Cortex of kidney (tissue), 1 donor: ENCODE results near the gene TNFSF12.

Experiments used
- DNase-seq: peaks from one replicate; lab custom pipeline; 2025; lab: John Stamatoyannopoulos, UW

Gene TNFSF12

DNA sequence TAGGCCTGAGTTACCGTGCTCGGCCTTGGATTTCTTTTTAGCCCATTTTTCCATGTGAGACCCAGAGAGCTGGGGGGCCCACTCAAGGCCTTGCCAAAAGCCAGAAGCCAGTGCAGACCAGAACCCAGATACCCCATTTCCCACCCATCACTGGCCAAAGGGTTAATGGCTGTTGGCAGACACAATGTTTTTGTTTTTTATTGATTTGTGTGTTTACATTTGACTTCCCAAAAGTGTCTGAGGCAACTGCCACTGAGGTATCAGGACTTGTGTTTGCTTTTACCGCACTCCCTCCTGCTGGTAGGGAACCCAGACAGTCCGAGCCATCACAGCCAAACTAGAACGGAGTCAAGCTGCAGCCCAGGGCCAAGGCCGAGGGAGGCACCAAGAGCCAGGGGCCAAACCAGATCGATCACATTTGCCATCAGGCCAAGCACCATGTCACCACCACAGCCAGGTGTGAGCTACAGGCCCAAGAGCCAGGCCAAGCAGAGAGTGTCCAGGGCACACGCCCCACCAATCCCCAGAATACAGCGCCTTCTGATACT is 7.7 kb upstream of the TNFSF12 start:
- no peak for DNase-seq

DNA sequence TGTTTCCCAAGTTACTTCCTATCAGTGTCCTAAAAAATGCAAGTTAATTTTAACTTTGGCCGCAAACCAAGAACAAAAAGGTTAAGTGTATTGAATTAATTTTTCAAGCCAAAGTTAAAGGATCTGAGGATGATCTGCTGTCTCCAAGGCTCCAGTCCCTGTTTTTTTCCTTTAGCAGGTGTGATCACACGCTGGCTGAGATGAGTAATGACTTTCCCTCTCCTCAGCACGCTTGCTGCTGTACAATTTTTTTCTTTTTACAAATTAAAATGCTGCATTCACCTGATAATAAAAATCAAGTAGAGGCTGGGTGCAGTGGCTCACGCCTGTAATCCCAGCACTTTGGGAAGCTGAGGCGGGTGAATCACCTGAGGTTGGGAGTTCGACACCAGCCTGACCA is 3.9 kb upstream of the TNFSF12 start:
- DNase-seq = no peak

GRCh38 chr17:7549401-7550055 is 670 bp downstream of the TNFSF12 start:
- DNase-seq = no peak

- DNase-seq = no peak
Measured at GRCh38 chr17:7550344-7550743, 1.5 kb downstream of the TNFSF12 start.

DNA sequence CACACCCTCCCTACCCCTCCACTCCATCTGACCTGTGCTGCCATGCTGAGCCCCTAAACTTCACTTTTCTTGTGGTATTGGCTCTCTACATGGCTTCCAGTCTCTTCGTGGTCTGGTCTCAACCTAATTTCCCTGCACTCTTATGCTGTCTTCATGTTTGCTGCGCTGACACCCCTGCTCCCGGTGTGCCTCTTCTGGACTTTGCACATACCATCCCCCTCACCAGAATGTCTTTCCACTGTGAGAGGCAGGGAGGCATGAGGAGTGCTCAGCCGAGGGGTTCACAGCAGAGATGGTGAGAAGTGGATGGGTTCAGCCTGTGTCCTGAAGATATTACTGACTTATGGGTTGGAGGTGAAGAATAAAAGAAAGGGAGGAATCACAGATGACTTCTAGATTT is 2.5 kb downstream of the TNFSF12 start:
- DNase-seq = no peak

- DNase-seq = no peak
Measured at GRCh38 chr17:7552621-7553051, 3.8 kb downstream of the TNFSF12 start.

GRCh38 chr17:7553356-7553755 is 4.5 kb downstream of the TNFSF12 start:
- DNase-seq = no peak

- no peak for DNase-seq
Measured at GRCh38 chr17:7555320-7555948, 6.6 kb downstream of the TNFSF12 start.

DNA sequence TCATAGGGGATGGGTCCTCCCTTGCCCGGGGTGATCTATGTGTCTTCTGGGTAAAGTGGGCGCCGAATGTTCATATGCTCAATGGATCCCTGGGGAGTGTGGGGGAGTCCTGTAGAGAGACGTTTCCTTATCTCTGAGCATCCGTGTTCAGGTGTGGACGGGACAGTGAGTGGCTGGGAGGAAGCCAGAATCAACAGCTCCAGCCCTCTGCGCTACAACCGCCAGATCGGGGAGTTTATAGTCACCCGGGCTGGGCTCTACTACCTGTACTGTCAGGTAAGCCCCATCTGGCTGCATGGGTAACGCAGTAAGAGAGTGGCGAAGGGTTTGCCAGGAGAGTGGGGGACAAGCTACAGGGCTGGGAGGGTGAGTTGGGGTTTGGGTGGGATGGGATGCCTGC is 7.8 kb downstream of the TNFSF12 start:
- DNase-seq = no peak

DNA sequence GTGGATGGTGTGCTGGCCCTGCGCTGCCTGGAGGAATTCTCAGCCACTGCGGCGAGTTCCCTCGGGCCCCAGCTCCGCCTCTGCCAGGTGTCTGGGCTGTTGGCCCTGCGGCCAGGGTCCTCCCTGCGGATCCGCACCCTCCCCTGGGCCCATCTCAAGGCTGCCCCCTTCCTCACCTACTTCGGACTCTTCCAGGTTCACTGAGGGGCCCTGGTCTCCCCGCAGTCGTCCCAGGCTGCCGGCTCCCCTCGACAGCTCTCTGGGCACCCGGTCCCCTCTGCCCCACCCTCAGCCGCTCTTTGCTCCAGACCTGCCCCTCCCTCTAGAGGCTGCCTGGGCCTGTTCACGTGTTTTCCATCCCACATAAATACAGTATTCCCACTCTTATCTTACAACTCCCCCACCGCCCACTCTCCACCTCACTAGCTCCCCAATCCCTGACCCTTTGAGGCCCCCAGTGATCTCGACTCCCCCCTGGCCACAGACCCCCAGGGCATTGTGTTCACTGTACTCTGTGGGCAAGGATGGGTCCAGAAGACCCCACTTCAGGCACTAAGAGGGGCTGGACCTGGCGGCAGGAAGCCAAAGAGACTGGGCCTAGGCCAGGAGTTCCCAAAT is 8.4 kb downstream of the TNFSF12 start:
- no peak for DNase-seq

DNA sequence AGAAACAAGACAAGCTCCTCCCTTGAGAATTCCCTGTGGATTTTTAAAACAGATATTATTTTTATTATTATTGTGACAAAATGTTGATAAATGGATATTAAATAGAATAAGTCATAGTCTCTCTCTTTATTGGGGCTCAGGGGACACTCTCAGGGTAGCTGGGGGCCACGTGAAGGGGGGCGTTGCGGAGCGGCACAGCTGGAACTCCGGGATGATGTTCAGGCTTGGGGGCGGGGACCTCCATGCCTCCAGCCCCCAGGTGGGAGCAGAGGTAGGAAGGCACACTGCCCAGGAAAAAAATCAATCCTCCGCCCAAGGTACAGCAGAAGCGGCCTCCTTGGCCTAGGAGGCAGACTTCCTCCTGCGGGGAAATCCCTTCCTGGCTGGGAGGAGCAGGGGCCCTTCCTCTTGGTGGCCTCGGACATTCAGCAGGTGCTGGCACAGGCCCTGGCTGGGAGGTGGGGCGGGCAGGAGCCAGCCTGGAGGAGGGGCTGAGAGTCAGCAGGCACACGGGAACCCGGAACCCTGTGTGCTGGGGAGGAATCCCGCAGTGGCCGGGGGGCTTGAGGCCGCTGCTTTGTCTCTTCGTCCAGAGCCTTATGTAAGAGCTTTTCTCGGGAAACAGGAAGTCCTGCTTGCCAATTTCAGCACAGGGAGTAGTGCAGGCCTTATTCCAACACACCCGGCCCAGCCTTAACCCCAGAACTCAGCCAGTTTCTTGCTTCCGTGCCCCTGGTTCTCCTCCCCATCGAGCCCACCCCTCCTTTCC is 9.1 kb downstream of the TNFSF12 start:
- peak; percentile 53 for DNase-seq

- DNase-seq = no peak
Measured at GRCh38 chr17:7558544-7559319, 9.9 kb downstream of the TNFSF12 start, which contains the start of gene TNFSF13. Gene TNFSF13 (plus strand): TSS chr17:7558750. CDS start chr17:7559040, 290 bp downstream.

GRCh38 chr17:7559320-7560171 is 10.7 kb downstream of the TNFSF12 start:
- DNase-seq = no peak

- DNase-seq = no peak
Measured at GRCh38 chr17:7560172-7561027, 11.5 kb downstream of the TNFSF12 start.

- no peak for DNase-seq
Measured at GRCh38 chr17:7561028-7561575, 12.2 kb downstream of the TNFSF12 start.

- peak; percentile 51 for DNase-seq
Measured at GRCh38 chr17:7561589-7562207, 12.8 kb downstream of the TNFSF12 start, which contains the start of gene SENP3. Gene SENP3 (plus strand): TSS chr17:7561919. CDS start chr17:7563077, 1,158 bp downstream.

DNA sequence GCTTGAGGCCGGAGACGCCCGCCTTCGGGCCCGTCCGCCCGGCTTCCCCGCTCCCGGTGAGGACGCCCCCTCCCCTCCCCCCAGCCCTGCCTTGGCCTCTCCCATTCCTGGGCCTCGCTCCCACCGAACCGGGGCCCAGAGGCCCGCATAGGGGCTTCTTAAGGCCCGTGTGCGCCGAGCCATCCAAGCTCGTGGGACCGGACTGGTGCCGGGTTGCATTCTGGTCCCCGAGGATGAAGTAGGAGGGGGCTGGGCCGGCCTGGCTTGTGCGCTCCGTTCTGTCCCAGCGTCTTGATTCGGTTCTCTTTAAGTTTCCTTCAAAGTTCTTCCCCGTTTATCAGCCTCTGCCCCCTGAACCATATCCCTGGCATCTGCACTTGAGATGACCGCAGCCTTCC is 13.3 kb downstream of the TNFSF12 start:
- no peak for DNase-seq

DNA sequence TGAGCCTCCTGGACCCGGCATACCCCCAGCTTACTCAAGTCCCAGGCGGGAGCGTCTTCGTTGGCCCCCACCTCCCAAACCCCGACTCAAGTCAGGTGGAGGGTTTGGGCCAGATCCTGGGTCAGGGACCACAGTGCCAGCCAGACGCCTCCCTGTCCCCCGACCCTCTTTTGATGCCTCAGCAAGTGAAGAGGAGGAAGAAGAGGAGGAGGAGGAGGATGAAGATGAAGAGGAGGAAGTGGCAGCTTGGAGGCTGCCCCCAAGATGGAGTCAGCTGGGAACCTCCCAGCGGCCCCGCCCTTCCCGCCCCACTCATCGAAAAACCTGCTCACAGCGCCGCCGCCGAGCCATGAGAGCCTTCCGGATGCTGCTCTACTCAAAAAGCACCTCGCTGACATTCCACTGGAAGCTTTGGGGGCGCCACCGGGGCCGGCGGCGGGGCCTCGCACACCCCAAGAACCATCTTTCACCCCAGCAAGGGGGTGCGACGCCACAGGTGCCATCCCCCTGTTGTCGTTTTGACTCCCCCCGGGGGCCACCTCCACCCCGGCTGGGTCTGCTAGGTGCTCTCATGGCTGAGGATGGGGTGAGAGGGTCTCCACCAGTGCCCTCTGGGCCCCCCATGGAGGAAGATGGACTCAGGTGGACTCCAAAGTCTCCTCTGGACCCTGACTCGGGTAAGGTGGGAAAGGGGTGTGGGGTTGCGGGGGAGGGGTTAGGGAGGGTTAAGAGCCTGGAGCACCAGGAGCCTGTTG is 14.4 kb downstream of the TNFSF12 start:
- no peak for DNase-seq
